Memory B cell (primary cell): Measurements from ENCODE around the gene HOXA3.

Experiments used
- ATAC-seq: fragments of 150-1000 bp; cut with Tn5 transposase; 2 replicates; pipeline ENCODE4 v1.10.0; 2021; ENCODE audit warnings: low read depth, mild to moderate bottlenecking, moderate library complexity
- DNase-seq, 2 donors: peaks; one replicate each; pipeline ENCODE4 v3.0.0; 2022; ENCODE audit warnings: low spot score in 2 of 2
- H3K27ac Mint-ChIP-seq: one replicate; pipeline ENCODE4 v1.8.0; 2022; ENCODE audit warnings: mild to moderate bottlenecking, moderate library complexity, mixed read lengths
- H3K27me3 Mint-ChIP-seq: one replicate; pipeline ENCODE4 v1.8.0; 2022; ENCODE audit warnings: mixed read lengths
- H3K36me3 Mint-ChIP-seq: one replicate; pipeline ENCODE4 v1.8.0; 2022; ENCODE audit warnings: mild to moderate bottlenecking, mixed read lengths
- H3K4me1 Mint-ChIP-seq: one replicate; pipeline ENCODE4 v1.8.0; 2022; ENCODE audit warnings: mixed read lengths
- H3K4me3 Mint-ChIP-seq: one replicate; pipeline ENCODE4 v1.8.0; 2022; ENCODE audit warnings: mild to moderate bottlenecking, moderate library complexity, mixed read lengths
- H3K9me3 Mint-ChIP-seq: one replicate; pipeline ENCODE4 v1.8.0; 2022; ENCODE audit warnings: mixed read lengths

HOXA3 gene

DNA sequence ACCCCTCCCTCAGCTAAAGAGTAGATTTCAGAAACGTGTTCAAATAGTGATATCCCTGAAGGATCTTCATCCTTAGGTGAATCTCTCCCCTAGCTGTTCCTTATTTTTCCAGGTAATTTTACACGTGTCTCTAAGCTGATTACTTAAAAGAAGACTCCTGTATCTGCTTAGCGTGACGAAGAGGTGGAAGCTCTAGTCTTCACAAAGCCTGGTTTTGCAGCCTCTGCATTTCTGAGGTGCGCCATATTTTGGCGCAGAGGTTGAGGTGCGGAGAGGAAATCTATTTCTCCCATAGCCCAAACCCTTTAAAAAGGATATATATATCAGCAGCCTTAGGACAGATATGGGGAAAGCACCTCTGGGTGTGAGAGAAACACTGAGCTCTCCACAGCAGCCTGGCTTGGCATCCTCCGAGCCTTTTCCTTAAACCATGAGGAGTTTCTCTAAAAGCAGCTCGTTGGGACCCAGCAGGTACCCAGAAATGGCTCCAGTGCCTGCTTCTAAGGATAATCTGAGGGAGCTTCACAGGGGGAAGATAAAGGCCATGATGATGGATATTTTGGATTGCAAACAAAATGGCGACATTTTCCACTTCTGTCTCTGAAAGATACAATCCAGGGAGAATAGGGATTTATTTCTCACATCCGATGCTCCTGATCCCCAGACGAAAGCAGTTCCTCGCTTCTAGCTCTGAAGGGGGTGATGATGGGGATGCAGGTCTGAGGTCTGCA, 46.9 kb downstream of the HOXA3 start:
- H3K27ac Mint-ChIP-seq = no peak overlapping the region
- H3K4me1 Mint-ChIP-seq = peaks cover 12% of the 10 kb centered on the region
- H3K36me3 Mint-ChIP-seq = peaks cover 6% of the 10 kb centered on the region
- no peak for ATAC-seq
- H3K4me3 Mint-ChIP-seq = no peak overlapping the region
- H3K9me3 Mint-ChIP-seq = peaks cover 2% of the 10 kb centered on the region
- peaks cover 16% of the 10 kb centered on the region for H3K27me3 Mint-ChIP-seq
- no peak for DNase-seq

DNA sequence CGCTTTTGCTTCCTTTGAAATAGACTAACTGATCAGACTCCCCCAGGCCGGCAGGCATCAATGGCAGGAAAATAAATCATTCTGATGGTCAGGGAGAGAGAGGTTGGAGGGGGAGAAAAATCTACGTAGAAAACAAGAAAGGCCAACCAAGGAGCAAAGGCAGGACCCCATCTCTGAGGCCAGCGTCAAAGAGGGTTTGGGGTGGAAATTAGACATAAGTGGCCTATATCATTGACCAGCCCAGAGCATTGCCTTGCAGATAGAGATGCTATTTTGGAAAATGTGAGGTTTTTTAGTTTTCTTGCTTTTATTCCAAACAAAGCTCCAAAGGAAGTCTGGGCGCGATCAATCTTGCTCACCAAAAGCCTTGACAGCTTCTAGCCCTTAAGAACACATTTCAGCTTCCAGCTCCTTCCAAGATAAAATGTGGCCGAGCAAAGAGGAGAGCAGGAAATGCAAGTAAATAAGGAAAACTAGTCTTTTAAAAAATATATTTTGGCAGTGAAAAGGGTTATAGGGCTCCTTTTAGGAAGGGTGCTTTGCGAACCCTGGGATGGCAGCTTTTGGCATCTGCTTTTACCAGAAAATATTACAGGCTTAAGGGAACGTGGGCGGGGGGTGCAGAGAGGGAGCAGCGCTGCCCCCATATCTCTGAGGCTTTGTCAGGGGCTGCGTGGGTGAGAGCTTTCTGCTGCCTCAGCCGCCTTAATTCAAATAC, 47.9 kb downstream of the HOXA3 start:
- Mint-ChIP-seq H3K27ac (no peak overlapping the region), H3K9me3 (peaks cover 2% of the 10 kb centered on the region), H3K4me1 (peaks cover 12% of the 10 kb centered on the region), H3K36me3 (peaks cover 10% of the 10 kb centered on the region), H3K4me3 (no peak overlapping the region), H3K27me3 (peaks cover 16% of the 10 kb centered on the region)
- no peak for DNase-seq
- ATAC-seq = no peak

DNA sequence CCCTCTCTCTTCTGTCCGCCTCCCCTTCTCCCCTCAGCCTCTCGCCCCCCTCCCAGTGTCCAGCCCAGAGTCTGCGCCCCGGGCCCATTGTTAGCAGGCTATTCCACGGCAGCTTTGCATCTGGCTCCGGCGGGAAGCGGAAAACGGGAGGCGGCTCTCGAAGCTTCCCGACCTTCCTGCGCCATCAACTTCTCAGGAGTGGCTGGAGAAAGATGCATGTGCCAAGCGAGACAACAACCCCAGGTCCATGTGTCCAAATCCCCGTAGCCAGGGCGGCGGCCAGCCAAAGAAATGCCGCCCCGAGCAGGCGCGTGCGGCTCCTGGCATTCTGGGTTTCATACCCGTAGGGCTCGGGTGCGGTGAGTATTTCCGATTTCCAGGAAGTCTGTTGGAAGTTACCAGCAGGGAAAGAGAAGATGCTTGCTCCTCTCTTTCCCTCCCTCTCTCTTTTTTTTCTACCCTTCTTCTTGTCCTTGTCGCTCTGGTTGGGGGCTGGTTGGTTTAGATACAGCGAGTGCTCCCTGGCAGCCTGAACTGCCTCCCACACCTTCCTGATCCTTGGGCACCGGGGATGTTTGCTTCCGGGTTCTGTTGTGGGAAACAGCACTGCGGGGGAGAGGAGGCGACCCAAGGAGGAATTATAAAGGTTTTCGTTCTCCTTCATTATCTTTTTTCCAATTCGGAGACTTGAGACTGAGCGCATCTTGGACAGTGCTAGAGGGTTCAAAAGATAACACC, 48.7 kb downstream of the HOXA3 start:
- Mint-ChIP-seq H3K27me3 (peaks cover 17% of the 10 kb centered on the region), H3K9me3 (peaks cover 2% of the 10 kb centered on the region), H3K27ac (no peak overlapping the region), H3K4me3 (no peak overlapping the region), H3K4me1 (peaks cover 12% of the 10 kb centered on the region), H3K36me3 (peaks cover 13% of the 10 kb centered on the region)
- no peak for DNase-seq
- no peak for ATAC-seq

DNA sequence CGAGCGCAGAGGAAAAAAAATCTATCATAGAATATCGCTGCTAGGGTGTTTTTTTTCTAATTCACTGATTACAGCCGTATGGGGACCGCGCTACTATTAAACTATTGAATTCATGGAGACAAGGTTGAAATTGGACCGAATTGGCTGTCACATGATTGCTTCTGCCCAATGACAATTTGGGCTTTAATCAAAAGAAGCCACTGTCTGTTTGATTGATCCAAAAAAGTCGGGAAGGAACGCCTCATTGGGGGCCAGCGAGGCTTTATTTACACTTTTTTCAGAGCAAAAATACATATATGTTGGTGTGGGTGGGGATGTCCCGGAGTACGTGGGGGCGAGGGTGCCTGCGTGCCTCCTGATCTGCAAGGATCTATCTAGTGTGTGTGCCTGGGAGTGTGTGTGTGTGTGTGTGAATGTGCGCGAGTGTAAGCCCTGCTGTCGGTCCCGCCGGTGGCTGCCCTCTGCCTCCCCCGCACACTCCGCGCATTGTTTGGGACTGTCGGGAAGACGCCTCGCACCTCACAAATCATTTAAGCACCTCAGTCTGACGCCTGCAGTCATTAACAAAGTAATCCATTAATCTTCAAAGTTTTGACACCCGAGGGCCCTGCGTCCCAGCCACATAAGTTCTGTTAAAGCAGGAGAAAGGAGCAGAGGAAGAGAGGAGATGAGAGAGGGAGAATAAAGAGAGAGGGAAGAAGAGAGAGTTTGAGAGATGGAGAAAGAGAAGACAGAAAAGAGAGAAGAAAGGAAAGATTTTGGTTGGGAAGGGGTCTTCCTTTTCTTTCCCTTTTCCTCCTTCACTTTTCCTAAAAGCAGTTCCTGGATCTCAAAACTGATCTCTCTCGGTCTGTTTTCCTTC, 49.6 kb downstream of the HOXA3 start, which contains the start of gene HOXA2:
TSS of gene HOXA2 (minus strand) at position 103 of the 862 bp plus-strand sequence. CDS start 183 bp downstream, outside the sequence.
- Mint-ChIP-seq H3K36me3 (peaks cover 13% of the 10 kb centered on the region), H3K4me3 (peak within 1 kb of the TSS; percentile 3), H3K4me1 (peaks cover 12% of the 10 kb centered on the region), H3K9me3 (peaks cover 2% of the 10 kb centered on the region), H3K27ac (no peak within 1 kb of the TSS), H3K27me3 (peaks cover 19% of the 10 kb centered on the region)
- ATAC-seq = no peak
- DNase-seq = no peak

DNA sequence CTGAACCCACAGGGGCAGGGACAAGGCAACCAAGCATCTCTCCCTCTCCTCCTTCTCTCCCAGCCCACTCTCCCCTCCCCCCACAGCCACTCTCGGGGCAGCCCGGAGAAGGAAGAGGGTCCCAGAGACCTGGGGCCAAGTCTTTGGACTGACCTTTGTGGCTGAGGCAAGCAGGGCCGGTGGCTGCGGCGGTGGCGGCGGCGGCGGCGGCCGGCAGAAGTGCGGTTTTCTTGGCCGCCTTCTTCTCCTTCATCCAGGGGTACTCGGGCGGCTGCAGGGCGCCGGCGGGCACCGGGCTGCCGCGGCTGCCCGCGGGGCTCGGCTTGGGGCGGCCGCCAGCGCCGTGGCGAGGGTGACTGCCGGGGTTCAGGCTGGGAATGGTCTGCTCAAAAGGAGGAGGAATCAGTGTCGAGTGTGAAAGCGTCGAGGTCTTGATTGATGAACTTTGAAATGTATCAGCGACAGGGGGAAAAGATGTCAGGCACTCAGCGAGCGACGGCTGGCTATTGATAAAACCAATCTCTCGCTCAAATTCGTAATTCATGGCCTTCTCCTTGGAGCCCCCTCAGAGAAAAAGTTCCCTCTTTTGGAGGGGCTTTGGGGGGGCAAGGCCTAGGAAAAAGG, 50.3 kb downstream of the HOXA3 start:
- Mint-ChIP-seq H3K4me1 (peaks cover 18% of the 10 kb centered on the region), H3K27me3 (peaks cover 22% of the 10 kb centered on the region), H3K4me3 (no peak overlapping the region), H3K36me3 (peaks cover 11% of the 10 kb centered on the region), H3K27ac (no peak overlapping the region), H3K9me3 (no peaks in the 10 kb centered on the region)
- DNase-seq = no peak
- no peak for ATAC-seq

DNA sequence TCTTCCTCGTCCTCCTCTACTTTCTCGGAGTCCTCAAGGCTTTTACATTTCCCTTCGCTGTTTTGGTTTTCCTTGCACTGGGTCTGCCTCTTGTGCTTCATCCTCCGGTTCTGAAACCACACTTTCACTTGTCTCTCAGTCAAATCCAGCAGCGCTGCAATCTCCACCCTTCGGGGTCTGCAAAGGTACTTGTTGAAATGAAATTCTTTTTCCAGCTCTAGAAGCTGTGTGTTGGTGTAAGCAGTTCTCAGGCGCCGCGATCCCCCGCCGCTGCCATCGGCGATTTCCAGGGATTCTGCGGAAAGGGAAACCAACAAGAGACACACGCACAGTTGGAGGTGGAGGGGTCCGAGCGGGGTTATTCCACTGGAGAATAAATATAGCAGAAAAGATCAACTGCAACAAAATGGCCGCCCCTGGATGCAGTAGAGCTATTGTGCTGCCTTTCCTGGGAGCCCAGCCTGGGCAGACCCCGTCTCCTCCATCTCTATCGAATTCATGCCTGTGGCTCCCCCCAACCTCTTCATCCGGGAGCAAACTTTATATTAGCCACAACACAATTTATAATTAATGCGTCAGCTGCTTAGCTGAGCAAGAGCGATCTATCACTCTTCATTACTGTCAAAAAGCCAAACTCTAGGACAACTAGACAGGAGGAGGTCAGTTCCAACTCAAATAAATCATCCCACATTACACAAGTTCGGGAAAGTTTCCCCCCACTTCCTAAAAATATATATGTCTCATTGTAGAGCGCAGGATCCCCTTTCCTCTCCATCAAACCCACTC, 51.0 kb downstream of the HOXA3 start:
- no peak for ATAC-seq
- Mint-ChIP-seq H3K36me3 (peaks cover 11% of the 10 kb centered on the region), H3K27ac (no peak overlapping the region), H3K9me3 (no peaks in the 10 kb centered on the region), H3K27me3 (peaks cover 22% of the 10 kb centered on the region), H3K4me1 (peaks cover 20% of the 10 kb centered on the region), H3K4me3 (no peak overlapping the region)
- no peak for DNase-seq

DNA sequence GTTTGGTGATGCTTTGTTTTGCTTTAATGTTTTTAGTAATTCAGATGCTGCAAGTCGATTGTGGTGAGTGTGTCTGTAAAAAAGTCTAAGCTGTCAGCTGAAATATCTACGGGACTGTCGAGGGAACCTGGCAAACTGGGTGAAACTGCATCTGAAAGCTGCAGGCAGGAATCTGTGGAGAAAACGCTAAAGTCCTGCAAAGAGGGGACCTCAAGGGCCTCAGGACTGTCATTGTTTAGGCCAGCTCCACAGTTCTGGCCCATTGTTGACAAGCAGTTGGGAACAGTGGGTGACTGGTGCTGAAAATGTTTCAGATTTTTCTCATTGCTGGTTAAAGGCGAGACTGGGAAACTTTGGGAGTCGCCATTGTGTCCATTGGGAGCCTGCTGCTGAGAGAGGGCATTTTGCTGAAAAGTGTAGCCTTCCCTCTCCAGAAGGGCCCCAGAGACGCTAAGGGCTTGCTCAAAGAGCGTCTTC, 51.7 kb downstream of the HOXA3 start:
- Mint-ChIP-seq H3K36me3 (peaks cover 11% of the 10 kb centered on the region), H3K4me3 (no peak overlapping the region)

DNA sequence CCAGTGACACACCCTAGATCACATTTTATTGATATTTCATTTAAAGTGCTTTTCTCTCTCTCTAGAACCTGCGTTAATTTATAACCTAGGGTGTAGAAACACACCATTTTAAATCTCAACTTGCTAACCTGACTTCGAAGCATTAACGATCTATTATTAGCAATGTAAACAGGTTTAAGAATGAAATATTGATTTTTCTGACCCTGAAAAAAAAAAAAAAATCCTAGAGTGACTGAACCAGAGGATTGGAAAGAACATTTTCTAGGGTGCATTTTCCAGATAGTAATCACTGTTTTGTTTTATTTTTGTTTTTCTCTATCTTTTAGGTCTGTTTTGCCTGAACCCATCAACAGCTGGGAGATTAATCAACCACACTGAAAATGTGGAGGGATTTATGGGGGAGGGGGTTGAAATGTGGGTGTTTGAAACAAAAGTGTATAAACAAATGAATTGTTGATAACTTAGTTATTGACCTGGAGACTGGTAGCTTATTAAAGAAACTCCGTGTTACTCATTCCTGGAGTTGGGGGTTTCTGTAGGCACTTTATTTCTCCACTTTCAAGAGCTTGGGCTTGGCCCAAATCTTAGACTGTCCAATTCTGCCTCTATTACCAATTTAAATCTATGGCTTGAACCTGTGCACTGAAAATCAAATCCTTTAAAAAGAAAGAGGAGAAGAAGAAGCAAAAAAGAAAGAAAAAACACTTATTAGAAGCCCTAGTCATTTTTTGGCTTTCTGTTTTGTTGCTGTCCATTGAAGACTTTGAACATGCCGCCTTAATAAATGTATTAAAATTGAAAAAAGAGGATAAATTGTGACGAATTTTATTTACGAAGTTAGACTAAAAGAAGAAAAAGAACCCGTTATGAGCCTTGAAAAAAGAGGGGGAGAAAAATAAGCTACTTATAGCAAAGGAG, 52.7 kb downstream of the HOXA3 start:
- no peak for DNase-seq
- no peak overlapping the region for H3K4me3 Mint-ChIP-seq
- H3K27ac Mint-ChIP-seq = no peak overlapping the region
- ATAC-seq = no peak
- peaks cover 27% of the 10 kb centered on the region for H3K4me1 Mint-ChIP-seq
- H3K27me3 Mint-ChIP-seq = peaks cover 24% of the 10 kb centered on the region
- H3K9me3 Mint-ChIP-seq = no peaks in the 10 kb centered on the region
- H3K36me3 Mint-ChIP-seq = peaks cover 11% of the 10 kb centered on the region

More for the DNA sequence above, 51.7 kb downstream of the HOXA3 start:
- no peak for DNase-seq
- no peak for ATAC-seq
- Mint-ChIP-seq H3K9me3 (no peaks in the 10 kb centered on the region), H3K27ac (no peak overlapping the region), H3K4me1 (peaks cover 20% of the 10 kb centered on the region), H3K27me3 (peaks cover 22% of the 10 kb centered on the region)

DNA sequence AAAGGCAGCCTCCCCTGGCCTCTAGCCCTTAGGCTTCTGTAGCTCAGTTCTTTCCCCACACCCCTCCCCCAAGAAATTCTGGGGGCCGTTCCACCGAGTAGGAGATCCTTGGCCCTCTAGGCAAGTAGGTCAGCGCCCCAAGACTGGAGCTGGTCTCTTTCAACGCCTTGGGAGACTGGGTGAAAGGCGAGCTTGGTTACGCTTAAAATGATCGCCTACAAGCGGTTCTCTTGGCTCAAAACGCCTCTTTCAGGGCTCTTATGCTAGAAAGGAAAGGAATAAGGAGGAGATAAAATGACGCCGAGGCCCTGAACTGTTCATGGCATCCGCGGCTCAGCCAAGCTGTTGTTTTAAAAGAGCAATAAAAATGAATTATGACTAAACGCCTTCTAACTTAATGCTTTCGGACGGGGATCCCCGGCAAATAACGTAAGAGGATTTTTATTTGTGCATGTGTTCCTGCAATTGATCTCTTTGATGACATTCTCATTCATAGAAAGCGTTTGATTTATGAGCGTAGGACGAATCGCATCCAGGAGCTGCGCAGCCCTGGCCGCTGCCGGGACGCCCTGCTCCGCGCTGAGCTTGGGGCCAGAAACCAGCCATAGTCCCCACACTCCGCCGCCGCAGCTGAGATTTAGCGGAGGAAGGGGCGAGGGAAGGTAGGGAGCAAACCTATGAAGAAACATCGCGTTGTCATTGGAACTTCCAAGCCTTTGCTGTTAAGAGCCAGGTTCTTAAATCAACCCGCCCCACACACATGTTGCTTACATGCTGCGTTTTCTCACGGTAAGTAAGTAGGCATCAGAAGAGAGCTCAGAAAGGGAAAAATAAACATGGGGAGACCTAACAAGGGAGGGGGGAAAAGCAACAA, 53.6 kb downstream of the HOXA3 start:
- no peak overlapping the region for H3K4me3 Mint-ChIP-seq
- ATAC-seq = no peak

DNA sequence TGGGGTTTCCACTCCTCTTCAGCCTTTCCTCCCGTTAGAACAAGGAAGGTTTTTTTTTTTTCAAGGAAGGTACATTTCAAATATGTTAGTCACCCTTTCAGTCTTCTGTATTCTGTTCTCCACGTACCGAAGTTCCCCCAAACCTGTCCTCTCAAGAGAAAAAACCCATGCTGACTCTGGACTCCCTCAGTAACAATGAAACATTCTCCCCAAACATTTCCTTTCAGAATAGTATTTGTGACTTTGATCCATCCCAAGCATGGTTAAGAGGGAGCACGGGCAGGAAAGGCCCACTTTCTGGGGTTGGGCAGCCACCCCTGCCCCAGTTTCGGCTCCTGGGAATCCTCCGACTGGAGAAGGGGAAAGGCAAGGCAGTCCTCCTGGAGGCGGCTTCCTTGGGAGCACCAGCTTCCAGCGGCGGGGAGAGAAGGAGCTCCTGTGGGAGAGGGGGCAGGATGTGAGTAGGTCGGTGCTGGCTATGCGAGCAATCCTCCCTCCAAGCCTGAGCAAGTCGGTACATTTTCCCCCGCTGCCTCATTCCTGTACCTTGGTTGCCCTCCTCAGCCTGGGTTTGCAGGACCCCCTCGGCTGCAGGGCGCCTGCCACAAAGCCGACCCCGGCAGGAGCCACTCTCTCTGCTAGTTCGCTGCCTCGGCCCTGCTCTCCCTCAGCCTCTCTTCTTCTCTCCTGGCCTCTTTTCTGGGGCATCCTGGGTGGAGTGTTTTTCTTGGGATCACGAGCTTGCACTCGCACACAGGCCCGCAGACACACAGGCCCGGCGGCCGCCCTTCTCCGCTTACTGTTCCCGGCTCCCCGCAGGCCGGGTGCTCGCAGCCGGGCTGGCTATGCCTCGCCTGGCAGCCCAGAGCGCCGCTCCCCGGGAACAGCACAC, 54.5 kb downstream of the HOXA3 start:
- H3K36me3 Mint-ChIP-seq = peaks cover 11% of the 10 kb centered on the region
- no peaks in the 10 kb centered on the region for H3K9me3 Mint-ChIP-seq
- DNase-seq (no peak), ATAC-seq (no peak)
- no peak overlapping the region for H3K27ac Mint-ChIP-seq
- H3K27me3 Mint-ChIP-seq = peaks cover 18% of the 10 kb centered on the region
- peak overlapping the region; percentile 90 for H3K4me3 Mint-ChIP-seq
- peaks cover 24% of the 10 kb centered on the region for H3K4me1 Mint-ChIP-seq

More for the DNA sequence above, 53.6 kb downstream of the HOXA3 start:
- peaks cover 27% of the 10 kb centered on the region for H3K4me1 Mint-ChIP-seq
- H3K27ac Mint-ChIP-seq = no peak overlapping the region
- peaks cover 21% of the 10 kb centered on the region for H3K27me3 Mint-ChIP-seq
- no peak for DNase-seq
- H3K36me3 Mint-ChIP-seq = peaks cover 11% of the 10 kb centered on the region
- no peaks in the 10 kb centered on the region for H3K9me3 Mint-ChIP-seq
